Peyer's patch (tissue), 4 donors: ENCODE measurements around the gene RANBP1.

Experiments used
- POLR2A ChIP-seq, 2 donors: fragments of 450-650 bp; IDR thresholded peaks; one replicate each; pipeline ENCODE4 v1.5.1; 2017; ENCODE audit warnings: antibody characterized with exemption in 2 of 2, mild to moderate bottlenecking in 2 of 2, moderate library complexity in 2 of 2
- TF ChIP-seq, protein P1 (sequence below), 6 experiments: fragments of 450-650 bp in 4 of 6; fragments of 200-600 bp in 2 of 6; sonication (generic) in 1 of 6; IDR thresholded peaks; one replicate each; pipeline ENCODE4 v1.5.1; 2017 to 2019; ENCODE audit warnings: antibody characterized with exemption in 6 of 6, mild to moderate bottlenecking in 3 of 6, moderate library complexity in 1 of 6

DNA sequence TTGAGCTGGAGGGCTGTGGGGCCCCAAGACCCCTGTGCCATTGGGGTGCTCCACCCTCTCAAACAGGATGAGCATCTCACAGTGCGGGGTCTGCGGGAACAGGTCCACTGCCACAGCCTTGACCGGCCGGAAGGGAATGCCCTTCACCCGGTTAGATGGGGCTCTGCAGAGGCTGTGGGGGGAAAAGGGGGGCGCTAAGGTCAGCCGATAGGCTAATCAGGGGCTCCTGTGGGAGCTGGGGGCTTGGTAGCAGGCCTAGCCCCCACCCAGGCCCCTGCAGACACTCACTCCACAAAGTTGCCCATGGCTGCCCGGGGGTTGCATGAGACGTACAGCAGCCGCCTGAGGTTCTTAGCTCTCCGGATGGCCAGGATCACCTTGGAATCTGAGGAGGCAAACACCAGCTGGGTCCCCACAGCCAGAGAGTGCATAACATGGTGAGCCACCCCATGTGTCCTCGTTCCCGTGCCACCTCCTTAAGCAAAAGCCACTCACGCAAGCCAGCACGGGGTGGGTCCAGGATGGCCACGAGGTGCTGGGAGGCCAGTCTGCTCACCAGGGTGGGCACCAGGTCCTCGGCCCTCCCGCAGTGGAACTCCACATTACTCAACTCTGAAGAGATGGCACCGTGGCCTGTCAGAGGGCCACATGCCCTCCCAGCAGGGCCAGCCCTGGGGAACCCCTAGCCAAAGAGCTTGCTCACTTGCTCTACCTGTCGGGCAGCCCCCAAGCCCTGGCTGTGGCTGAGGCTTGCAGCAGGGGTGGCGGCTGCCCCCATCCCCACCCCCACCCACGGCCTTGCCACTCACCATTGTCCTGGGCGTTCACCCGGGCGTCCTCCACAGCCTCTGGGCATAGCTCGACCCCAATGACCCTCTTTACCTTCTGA is 3.0 kb upstream of the RANBP1 start:
- TF ChIP-seq, protein P1, sequence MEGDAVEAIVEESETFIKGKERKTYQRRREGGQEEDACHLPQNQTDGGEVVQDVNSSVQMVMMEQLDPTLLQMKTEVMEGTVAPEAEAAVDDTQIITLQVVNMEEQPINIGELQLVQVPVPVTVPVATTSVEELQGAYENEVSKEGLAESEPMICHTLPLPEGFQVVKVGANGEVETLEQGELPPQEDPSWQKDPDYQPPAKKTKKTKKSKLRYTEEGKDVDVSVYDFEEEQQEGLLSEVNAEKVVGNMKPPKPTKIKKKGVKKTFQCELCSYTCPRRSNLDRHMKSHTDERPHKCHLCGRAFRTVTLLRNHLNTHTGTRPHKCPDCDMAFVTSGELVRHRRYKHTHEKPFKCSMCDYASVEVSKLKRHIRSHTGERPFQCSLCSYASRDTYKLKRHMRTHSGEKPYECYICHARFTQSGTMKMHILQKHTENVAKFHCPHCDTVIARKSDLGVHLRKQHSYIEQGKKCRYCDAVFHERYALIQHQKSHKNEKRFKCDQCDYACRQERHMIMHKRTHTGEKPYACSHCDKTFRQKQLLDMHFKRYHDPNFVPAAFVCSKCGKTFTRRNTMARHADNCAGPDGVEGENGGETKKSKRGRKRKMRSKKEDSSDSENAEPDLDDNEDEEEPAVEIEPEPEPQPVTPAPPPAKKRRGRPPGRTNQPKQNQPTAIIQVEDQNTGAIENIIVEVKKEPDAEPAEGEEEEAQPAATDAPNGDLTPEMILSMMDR (IDR thresholded peaks at IDR 0.05) = no peak
- TF ChIP-seq POLR2A (IDR thresholded peaks at IDR 0.05) = no peak
